ENCODE data around the gene CD19. TPM values are rescaled to one million over a fixed set of nuclear protein-coding genes. Genes with fewer than 3 reads are reported as not detected.

Gene CD19
- total and polyA plus RNA-seq, 12 donors = 0.26 to 1.8 (median 0.46) TPM; not detected in 2

DNA sequence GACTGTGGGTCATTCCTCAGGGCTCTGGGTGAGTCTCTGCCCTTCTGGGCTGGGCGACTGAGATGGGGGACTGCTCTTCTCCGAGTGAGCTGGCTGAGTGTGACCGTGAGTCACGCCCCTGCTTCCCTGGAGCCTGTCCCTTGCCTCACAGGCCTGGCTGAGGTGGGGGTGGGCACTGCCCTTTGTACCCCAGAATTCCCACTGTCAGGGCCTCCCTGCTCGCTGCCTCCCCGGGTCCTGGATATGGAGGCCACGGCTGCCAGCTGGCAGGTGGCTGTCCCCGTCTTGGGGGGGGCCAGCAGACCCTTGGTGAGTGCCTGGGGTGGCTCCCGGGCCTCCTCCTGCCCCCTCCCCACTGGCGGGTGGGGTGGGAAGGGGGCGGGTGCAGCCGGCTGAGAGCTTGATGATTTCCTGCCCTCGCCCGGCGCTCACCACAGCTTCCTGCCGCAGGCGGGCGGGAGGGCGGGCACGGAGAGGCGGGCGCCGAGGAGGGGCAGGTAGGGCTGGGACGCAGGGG is 52.9 kb downstream of the CD19 start, which contains the start of gene LAT:
Gene LAT, plus strand, starts transcription at position 434 of the 517 bp plus-strand sequence. CDS start 366 bp downstream, outside the sequence.
- no peak for TF ChIP-seq CTCF (IDR thresholded peaks at IDR 0.05)
- no peak for TF ChIP-seq POLR2A (IDR thresholded peaks at IDR 0.05)
- Histone ChIP-seq H3K4me1 (replicated peaks in 1 of 2) (no peaks in the 10 kb centered on the region), H3K4me3 (no peak within 1 kb of the TSS), H3K27ac (no peak within 1 kb of the TSS), H3K36me3 (replicated peaks in 1 of 2) (peaks cover 0 to 49% of the 10 kb centered on the region in 2 donors), H3K27me3 (no peaks in the 10 kb centered on the region), H3K9me3 (replicated peaks in 1 of 3) (peaks cover 0 to 6% (median 0%) of the 10 kb centered on the region in 3 donors)
- WGBS, 4 donors = 56 to 65% (median 63%) methylated on average over 3 to 24 of the region's 24 CpGs
- intact Hi-C loops (cut with DNase I) = no loop called here
- DNase-seq = no peak

DNA sequence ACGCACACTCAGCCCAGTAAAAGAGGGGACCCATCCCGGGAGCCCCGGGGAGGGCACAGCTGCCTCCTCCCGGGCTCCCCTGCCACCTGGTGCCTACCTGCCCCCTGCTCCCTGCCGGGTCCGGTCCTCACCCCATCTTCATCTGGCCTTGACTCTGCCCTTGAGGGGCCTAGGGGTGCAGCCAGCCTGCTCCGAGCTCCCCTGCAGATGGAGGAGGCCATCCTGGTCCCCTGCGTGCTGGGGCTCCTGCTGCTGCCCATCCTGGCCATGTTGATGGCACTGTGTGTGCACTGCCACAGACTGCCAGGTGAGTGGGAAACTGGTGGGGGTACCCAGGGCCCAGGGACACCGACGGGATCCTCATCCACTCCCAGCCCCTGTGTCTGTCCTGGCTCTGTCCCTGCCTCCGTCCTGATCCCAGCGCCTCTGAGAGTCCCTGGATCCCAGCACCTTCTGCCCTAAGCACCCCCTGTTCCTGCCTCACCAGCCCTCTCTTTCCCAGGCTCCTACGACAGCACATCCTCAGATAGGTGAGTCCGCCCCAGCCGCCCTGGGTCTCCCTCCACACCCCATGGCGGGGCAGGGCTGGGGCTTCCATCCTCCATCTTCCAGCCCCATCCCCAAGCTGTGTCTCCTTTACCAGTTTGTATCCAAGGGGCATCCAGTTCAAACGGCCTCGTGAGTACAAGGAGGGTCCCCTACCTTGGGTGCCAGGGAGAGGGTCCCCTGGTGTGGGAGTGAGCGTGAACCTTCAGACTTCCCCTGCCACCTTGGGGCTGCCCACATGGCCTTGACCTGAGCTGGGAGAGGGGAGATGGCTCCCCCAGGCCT is 53.7 kb downstream of the CD19 start:
- 78 to 96% (median 86%) methylated on average over 9 to 19 of the region's 19 CpGs for WGBS, 4 donors
- Histone ChIP-seq H3K4me3 (no peak overlapping the region), H3K27me3 (no peaks in the 10 kb centered on the region), H3K9me3 (replicated peaks in 1 of 3) (peaks cover 0 to 6% (median 0%) of the 10 kb centered on the region in 3 donors), H3K36me3 (replicated peaks in 1 of 2) (peaks cover 0 to 42% of the 10 kb centered on the region in 2 donors), H3K27ac (no peak overlapping the region), H3K4me1 (replicated peaks in 1 of 2) (no peaks in the 10 kb centered on the region)
- intact Hi-C loops (cut with DNase I) = no loop called here
- no peak for DNase-seq
- no peak for TF ChIP-seq POLR2A (IDR thresholded peaks at IDR 0.05)
- TF ChIP-seq CTCF (IDR thresholded peaks at IDR 0.05) = no peak

- H3K27me3 ChIP-seq = no peaks in the 10 kb centered on the region
- peaks cover 0 to 38% of the 10 kb centered on the region in 2 donors for H3K36me3 ChIP-seq (replicated peaks in 1 of 2)
- TF ChIP-seq POLR2A (IDR thresholded peaks at IDR 0.05) (no peak), CTCF (IDR thresholded peaks at IDR 0.05) (no peak)
- intact Hi-C loops (cut with DNase I) = no loop called here
- no peaks in the 10 kb centered on the region for H3K4me1 ChIP-seq (replicated peaks in 1 of 2)
- H3K9me3 ChIP-seq (replicated peaks in 1 of 3) = peaks cover 0 to 6% (median 0%) of the 10 kb centered on the region in 3 donors
- no peak overlapping the region for H3K4me3 ChIP-seq
- DNase-seq = no peak
- no peak overlapping the region for H3K27ac ChIP-seq
- 87 to 95% (median 91%) methylated on average over 8 to 9 of the region's 9 CpGs for WGBS, 4 donors
Observed at GRCh38 chr16:28986046-28986445, 54.3 kb downstream of the CD19 start.

DNA sequence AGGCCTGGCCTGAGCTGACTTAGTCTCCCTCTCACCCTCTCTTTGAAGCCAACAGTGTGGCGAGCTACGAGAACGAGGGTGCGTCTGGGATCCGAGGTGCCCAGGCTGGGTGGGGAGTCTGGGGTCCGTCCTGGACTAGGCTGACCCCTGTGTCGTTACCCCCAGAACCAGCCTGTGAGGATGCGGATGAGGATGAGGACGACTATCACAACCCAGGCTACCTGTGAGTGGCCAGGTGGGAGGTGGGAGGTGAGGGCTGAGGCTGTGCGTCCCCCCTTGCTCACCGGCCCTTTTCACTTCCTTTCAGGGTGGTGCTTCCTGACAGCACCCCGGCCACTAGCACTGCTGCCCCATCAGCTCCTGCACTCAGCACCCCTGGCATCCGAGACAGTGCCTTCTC is 54.7 kb downstream of the CD19 start:
- H3K4me3 ChIP-seq = no peak overlapping the region
- no peak overlapping the region for H3K27ac ChIP-seq
- DNase-seq = no peak
- intact Hi-C loops (cut with DNase I) = no loop called here
- TF ChIP-seq POLR2A (IDR thresholded peaks at IDR 0.05) (no peak), CTCF (IDR thresholded peaks at IDR 0.05) (no peak)
- WGBS, 4 donors = 83 to 95% (median 89%) methylated on average over 4 to 13 of the region's 13 CpGs
- H3K36me3 ChIP-seq (replicated peaks in 1 of 2) = peaks cover 0 to 35% of the 10 kb centered on the region in 2 donors
- H3K27me3 ChIP-seq = no peaks in the 10 kb centered on the region
- H3K4me1 ChIP-seq (replicated peaks in 1 of 2) = no peaks in the 10 kb centered on the region
- H3K9me3 ChIP-seq (replicated peaks in 1 of 3) = peaks cover 0 to 6% (median 0%) of the 10 kb centered on the region in 3 donors

Measured in adrenal gland (tissue), 12 donors.